ENCODE results near the gene POLR2M. TPM values are rescaled to one million over a fixed set of nuclear protein-coding genes. Genes with fewer than 3 reads are reported as not detected.

POLR2M gene
- polyA plus RNA-seq, 1 experiment: 72.6 TPM

DNA sequence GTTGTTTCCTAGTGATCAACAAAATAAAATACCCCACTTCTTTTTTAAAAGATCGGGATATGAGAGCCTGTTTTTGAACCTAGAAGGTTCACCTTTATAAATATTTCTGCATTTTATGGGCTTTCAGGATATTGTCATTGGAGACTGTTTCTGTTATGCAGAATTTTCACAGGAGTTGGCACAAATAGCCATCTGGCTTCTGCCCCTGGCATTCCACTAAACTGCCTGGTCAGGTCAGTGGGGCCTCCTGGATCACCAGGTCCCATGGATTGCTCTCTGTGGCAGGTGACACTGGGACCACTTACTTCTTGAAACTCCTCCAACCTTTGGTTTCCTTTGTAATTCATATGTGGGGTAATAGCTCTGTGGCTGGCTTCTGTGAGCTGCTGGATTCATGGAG is 25.5 kb upstream of the POLR2M start:
- ChIA-PET CTCF (interaction anchor here (1.5 kb wide), 1 partner anchor 12 kb away, joined by 4 read pairs; no protein-coding TSS in a partner anchor), POLR2A (no interaction called here)
- DNase-seq (ENCODE audit: low read depth, low spot score): no peak
- no peak overlapping the region for H3K4me3 ChIP-seq (ENCODE audit: low read depth, low read length)
- H3K27me3 ChIP-seq (ENCODE audit: control insufficient read depth, insufficient read depth, low read length): no peaks in the 10 kb centered on the region
- H3K27ac ChIP-seq (ENCODE audit: low read depth, low read length): no peak overlapping the region
- no peak for TF ChIP-seq CTCF (IDR thresholded peaks at IDR 0.05; ENCODE audit: low read depth, low read length)
- no peaks in the 10 kb centered on the region for H3K9me3 ChIP-seq (ENCODE audit: control insufficient read depth, insufficient read depth, low read length)

- CTCF ChIA-PET: no interaction called here
- Histone ChIP-seq H3K27me3 (ENCODE audit: control insufficient read depth, insufficient read depth, low read length) (no peaks in the 10 kb centered on the region), H3K4me3 (ENCODE audit: low read depth, low read length) (no peak overlapping the region), H3K27ac (ENCODE audit: low read depth, low read length) (no peak overlapping the region), H3K9me3 (ENCODE audit: control insufficient read depth, insufficient read depth, low read length) (no peaks in the 10 kb centered on the region)
- POLR2A ChIA-PET: interaction anchor here (0.6 kb wide), 1 partner anchor 136 kb away, joined by 5 read pairs; no protein-coding TSS in a partner anchor
- TF ChIP-seq CTCF (IDR thresholded peaks at IDR 0.05; ENCODE audit: low read depth, low read length): no peak
- DNase-seq (ENCODE audit: low read depth, low spot score): no peak
These were observed 23.0 kb upstream of the POLR2M start for GRCh38 chr15:57683481-57683880.

DNA sequence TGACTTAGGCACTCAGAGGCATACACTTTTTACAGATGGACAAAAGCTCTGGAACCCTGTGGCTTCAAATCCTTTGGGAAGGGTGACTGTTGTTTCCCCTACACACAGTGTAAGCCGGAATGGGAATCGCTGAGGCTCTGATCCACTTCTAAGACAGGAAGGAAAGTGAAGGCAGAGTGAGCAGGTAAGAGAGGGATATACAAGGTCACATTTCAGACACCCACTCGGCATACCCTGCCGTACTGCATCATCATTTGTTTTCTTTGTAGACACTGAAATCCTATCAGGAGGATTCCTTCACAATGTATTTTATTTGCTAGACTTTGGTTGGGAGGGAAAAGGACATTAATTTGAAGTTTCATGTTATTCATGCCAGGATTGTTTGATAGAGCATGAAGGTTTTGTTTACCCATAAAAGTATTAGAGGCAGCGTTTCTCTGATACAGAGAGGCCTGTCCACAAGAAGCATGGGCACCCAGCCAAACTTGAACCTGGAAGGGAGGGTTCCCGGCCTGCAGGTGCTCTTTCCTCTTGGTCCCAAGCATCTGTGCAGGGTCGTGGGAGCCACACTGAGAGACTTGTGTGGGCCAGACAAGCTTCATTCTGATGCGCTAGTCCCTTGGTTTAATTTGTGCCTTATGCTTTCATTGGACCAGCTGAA is 21.9 kb upstream of the POLR2M start:
- Histone ChIP-seq H3K27ac (ENCODE audit: low read depth, low read length) (no peak overlapping the region), H3K4me3 (ENCODE audit: low read depth, low read length) (no peak overlapping the region), H3K9me3 (ENCODE audit: control insufficient read depth, insufficient read depth, low read length) (no peaks in the 10 kb centered on the region), H3K27me3 (ENCODE audit: control insufficient read depth, insufficient read depth, low read length) (no peaks in the 10 kb centered on the region)
- no peak for TF ChIP-seq CTCF (IDR thresholded peaks at IDR 0.05; ENCODE audit: low read depth, low read length)
- POLR2A ChIA-PET: no interaction called here
- CTCF ChIA-PET: no interaction called here
- no peak for DNase-seq (ENCODE audit: low read depth, low spot score)

- no peak overlapping the region for H3K27ac ChIP-seq (ENCODE audit: low read depth, low read length)
- no peak overlapping the region for H3K4me3 ChIP-seq (ENCODE audit: low read depth, low read length)
- H3K9me3 ChIP-seq (ENCODE audit: control insufficient read depth, insufficient read depth, low read length): no peaks in the 10 kb centered on the region
- CTCF ChIA-PET: no interaction called here
- no peak for DNase-seq (ENCODE audit: low read depth, low spot score)
- TF ChIP-seq CTCF (IDR thresholded peaks at IDR 0.05; ENCODE audit: low read depth, low read length): no peak
- no peaks in the 10 kb centered on the region for H3K27me3 ChIP-seq (ENCODE audit: control insufficient read depth, insufficient read depth, low read length)
- POLR2A ChIA-PET: no interaction called here
These were observed 21.0 kb upstream of the POLR2M start for GRCh38 chr15:57685306-57686095.

DNA sequence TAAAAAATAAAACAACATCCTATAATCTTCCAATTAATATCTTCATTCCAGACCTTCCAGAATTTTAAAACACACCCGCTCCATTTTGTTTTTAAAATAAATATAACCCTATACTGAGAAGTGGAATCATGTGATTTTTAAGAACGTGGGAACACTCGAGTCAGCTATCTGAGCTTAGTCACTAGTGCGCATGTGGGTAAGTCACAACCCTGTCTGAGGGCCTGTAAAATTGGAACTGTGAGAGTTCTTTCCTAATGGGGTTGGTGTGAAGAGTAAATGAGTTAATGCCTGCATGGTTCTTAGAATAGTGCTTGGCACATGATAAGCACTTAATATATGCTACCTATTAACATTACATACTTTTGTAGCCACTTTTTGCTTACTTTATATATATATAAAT is 19.9 kb upstream of the POLR2M start:
- Histone ChIP-seq H3K9me3 (ENCODE audit: control insufficient read depth, insufficient read depth, low read length) (no peaks in the 10 kb centered on the region), H3K27me3 (ENCODE audit: control insufficient read depth, insufficient read depth, low read length) (no peaks in the 10 kb centered on the region), H3K4me3 (ENCODE audit: low read depth, low read length) (no peak overlapping the region), H3K27ac (ENCODE audit: low read depth, low read length) (no peak overlapping the region)
- CTCF ChIA-PET: no interaction called here
- no peak for TF ChIP-seq CTCF (IDR thresholded peaks at IDR 0.05; ENCODE audit: low read depth, low read length)
- DNase-seq (ENCODE audit: low read depth, low spot score): no peak
- POLR2A ChIA-PET: no interaction called here

All from AG04450 (cell line).